Central memory CD8-positive, alpha-beta T cell (primary cell): Measurements from ENCODE around the gene FKBP6.
"Not testable (repeated sequence)": the region's sequence is repeated elsewhere in the genome, so short reads cannot be mapped to it uniquely, and the experiment has no call there.

ENCODE experiments used
- ATAC-seq: fragments of 150-1000 bp; cut with Tn5 transposase; replicated peaks from 2 replicates; pipeline ENCODE4 v1.10.0; 2022; ENCODE audit warnings: mild to moderate bottlenecking, moderate FRiP score, moderate number of reproducible peaks; ENCODE audit not compliant: poor library complexity, severe bottlenecking; ENCODE audit errors: extremely low read depth
- DNase-seq, 2 donors: peaks; one replicate each; pipeline ENCODE4 v3.0.0; 2021; ENCODE audit warnings: low spot score in 2 of 2
- H3K27ac Mint-ChIP-seq: one replicate; pipeline ENCODE4 v1.8.0; 2022; ENCODE audit warnings: low read depth, mild to moderate bottlenecking, moderate library complexity, mixed read lengths
- H3K27me3 Mint-ChIP-seq: one replicate; pipeline ENCODE4 v1.8.0; 2022; ENCODE audit warnings: mixed read lengths
- H3K36me3 Mint-ChIP-seq: one replicate; pipeline ENCODE4 v1.8.0; 2022; ENCODE audit warnings: mild to moderate bottlenecking, moderate library complexity, mixed read lengths; ENCODE audit not compliant: insufficient read depth
- H3K4me1 Mint-ChIP-seq: one replicate; pipeline ENCODE4 v1.8.0; 2022; ENCODE audit warnings: mixed read lengths
- H3K4me3 Mint-ChIP-seq: one replicate; pipeline ENCODE4 v1.8.0; 2022; ENCODE audit warnings: mild to moderate bottlenecking, moderate library complexity, mixed read lengths
- H3K9me3 Mint-ChIP-seq: one replicate; pipeline ENCODE4 v1.8.0; 2022; ENCODE audit warnings: mixed read lengths

Gene FKBP6

DNA sequence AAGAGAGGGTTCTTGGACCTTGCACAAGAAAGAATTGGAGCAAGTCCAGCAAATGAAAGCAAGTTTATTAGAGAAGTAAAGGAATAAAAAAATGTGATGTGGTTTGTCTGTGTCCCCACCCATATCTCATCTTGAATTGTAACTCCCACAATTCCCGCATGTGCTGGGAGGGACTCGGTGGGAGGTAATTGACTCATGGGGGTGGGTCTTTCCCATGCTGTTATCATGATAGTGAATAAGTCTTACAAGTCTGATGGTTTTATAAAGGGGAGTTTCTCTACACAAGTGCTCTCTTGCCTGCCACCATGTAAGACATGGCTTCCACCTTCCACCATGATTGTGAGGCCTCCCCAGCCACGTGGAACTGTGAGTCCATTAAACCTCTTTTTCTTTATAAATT lies 66.5 kb downstream of the FKBP6 start:
- ATAC-seq, result no peak
- Mint-ChIP-seq H3K36me3 (no peaks in the 10 kb centered on the region), H3K27me3 (peaks cover 39% of the 10 kb centered on the region)

DNA sequence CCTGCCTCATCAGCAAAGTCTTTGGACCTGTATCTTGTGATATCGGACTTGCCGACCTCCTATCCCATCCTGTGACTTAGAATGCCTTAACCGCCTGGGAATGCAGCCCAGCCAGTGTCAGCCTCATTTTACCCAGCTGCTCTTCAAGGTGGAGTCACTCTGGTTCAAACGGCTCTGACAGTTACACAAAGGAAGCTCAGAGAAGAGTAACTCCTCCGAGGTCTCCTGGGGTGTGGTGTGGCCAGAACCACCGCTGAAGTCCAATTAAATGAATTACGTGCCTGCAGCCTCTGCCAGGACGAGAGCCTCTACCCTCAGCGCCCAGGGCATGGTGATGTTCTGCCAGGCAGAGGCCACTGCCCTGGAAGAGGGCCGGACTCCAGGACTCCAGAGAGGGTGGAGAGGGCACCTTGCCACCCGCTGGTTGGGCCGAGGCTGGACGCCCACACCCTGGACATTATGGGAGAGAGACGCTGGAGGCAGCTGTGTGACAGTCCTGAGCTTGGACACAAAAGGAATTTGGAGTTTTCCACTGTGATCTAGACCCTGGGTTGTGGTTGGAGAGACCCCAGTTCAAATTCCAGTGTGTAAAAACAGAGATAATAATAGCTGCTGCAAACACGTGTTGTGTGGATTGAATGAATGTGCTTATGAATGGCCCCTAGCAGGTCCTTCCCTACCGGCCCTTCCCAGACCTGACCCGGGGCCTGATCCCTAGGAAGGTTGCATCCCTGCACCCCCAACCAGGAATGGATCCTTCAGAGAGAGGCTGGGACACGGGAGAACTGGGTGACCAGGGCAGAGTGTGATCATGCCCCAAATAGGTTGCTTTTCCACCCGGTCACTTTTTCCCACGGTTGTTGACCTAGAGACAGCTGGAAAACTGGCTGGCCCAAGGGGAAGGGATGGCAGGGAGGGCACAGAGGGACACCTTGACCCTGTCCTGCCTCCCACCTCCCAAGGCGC lies 67.9 kb downstream of the FKBP6 start:
- DNase-seq (no peak), ATAC-seq (no peak)
- Mint-ChIP-seq H3K36me3 (no peaks in the 10 kb centered on the region), H3K27ac (no peak overlapping the region), H3K4me1 (no peaks in the 10 kb centered on the region), H3K9me3 (no peaks in the 10 kb centered on the region), H3K4me3 (no peak overlapping the region), H3K27me3 (peaks cover 39% of the 10 kb centered on the region)

More for the DNA sequence above, 66.5 kb downstream of the FKBP6 start:
- no peak for DNase-seq
- H3K9me3 Mint-ChIP-seq, result no peaks in the 10 kb centered on the region
- no peaks in the 10 kb centered on the region for H3K4me1 Mint-ChIP-seq
- H3K4me3 Mint-ChIP-seq, result no peak overlapping the region
- H3K27ac Mint-ChIP-seq, result no peak overlapping the region

DNA sequence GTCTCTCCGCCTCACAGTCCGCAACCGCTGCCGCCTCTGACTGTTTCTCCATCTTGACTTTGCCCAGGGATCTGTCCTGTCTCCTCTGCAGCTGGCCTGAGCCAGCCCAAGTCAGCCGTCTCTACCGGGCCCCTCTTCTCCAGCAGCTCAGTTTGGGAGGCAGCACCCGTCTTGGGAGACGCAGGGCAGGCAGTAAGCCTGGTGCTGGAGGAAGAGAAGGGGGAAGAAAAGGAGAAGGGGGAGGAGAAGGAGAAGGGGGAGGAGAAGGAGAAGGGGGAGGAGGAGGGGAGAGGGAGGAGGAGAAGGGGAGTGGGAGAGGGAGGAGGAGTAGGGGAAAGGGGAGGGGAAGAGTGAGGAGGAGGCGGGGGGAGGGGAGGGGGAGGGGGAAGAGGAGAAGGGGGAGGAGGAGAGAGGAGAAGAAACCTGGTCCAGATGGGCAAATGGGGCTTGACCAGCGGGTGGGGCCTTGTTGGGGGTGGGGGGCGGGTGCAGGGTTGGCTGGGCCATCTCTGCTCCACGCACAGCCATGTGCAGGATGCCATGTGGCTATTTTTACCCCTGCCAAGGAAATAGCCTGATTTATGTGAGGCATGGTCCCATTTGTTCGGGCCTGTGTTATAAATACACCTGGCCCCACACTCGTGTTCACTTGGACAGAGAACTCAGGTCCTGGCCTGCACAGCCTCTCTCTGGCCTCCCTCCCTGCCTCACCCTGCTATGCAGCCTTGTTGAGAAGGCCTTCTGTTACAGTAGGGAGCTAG lies 69.7 kb downstream of the FKBP6 start:
- no peak overlapping the region for H3K4me3 Mint-ChIP-seq
- no peak overlapping the region for H3K27ac Mint-ChIP-seq
- H3K36me3 Mint-ChIP-seq, result no peaks in the 10 kb centered on the region
- H3K27me3 Mint-ChIP-seq, result peaks cover 39% of the 10 kb centered on the region
- DNase-seq, result no peak
- no peak for ATAC-seq
- no peaks in the 10 kb centered on the region for H3K4me1 Mint-ChIP-seq
- H3K9me3 Mint-ChIP-seq, result no peaks in the 10 kb centered on the region

DNA sequence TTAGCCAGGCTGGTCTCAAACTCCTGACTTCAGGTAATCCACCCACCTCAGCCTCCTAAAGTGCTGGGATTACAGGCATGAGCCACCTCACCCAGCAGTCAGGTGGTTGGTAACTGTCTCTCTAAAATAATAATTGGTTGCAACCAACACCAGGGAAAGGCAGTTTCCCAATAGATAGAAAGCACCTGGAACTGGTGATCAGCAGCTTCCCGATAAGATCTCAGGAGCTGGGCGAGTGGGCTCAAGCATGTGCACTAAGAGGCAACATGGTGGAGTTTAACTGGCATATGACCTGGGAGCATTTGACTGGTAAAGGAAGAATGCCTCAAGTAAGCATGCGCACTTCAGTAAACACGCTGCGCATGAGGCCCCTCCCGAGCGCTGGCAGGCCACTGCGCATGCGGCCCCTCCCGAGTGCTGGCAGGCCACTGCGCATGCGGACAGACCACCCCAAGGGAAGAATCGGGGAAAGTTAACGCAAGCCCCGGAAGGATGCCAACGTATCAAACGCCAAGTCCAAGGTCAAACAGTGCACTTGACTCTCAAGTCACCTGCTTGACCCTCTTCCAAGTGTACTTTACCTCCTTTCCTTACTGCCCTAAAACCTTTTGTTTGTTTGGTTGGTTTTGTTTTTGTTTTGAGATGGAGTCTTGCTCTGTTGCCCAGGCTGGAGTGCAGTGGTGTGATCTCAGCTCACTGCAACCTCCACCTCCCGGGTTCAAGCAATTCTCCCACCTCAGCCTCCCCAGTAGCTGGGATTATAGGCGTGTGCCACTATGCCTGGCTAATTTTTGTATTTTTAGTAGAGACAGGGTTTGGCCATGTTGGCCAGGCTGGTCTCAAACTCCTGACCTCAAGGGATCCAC lies 71.5 kb downstream of the FKBP6 start:
- H3K4me3 Mint-ChIP-seq, result peak overlapping the region; percentile 25
- not testable (repeated sequence) for ATAC-seq, H3K36me3 Mint-ChIP-seq, H3K9me3 Mint-ChIP-seq, H3K4me1 Mint-ChIP-seq
- peak overlapping the region; percentile 49 for H3K27ac Mint-ChIP-seq
- peak; percentile 19 to 30 for DNase-seq
- peaks cover 32% of the 10 kb centered on the region for H3K27me3 Mint-ChIP-seq

DNA sequence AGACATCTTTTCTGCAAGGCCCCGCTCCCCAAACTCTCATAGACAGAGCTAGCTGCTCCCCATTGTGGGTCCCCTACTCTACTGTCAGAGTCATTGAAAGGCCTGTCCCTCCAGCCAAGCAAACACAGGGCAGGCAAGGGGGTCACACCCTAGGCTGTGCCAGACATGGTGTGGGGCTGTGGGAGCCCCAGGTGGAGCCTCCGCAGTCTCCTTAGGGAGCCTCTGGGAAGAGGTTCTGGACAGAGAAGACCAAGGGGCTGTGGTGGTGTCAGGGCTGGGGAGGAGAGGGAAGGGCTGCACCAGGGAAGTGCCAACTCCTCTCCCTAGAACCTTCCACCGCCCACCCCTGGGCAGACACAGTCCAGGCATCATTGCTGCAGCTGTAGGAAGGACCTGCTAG lies 76.9 kb downstream of the FKBP6 start:
- not testable (repeated sequence) for H3K9me3 Mint-ChIP-seq, DNase-seq, H3K27me3 Mint-ChIP-seq, H3K27ac Mint-ChIP-seq, H3K36me3 Mint-ChIP-seq, H3K4me3 Mint-ChIP-seq, ATAC-seq, H3K4me1 Mint-ChIP-seq
